PC-3 (cell line): Measurements from ENCODE around the gene CHGA.

ENCODE experiments used
- EZH2 ChIP-seq: fragments of 300-600 bp; sonication (generic); IDR thresholded peaks from one replicate; pipeline ENCODE4 v1.6.1; 2017; ENCODE audit warnings: antibody characterized with exemption, mild to moderate bottlenecking, low read length; ENCODE audit not compliant: unreplicated experiment
- EZH2phosphoT487 ChIP-seq: fragments of 300-600 bp; sonication (generic); IDR thresholded peaks from 2 replicates; pipeline ENCODE4 v1.6.1; 2018; ENCODE audit warnings: mild to moderate bottlenecking, antibody characterized with exemption, low read length, borderline replicate concordance
- TF ChIP-seq, protein P1 (sequence below): fragments of 300-600 bp; sonication (generic); conservative IDR thresholded peaks from 2 replicates; pipeline ENCODE4 v1.5.1; 2017; ENCODE audit warnings: antibody characterized with exemption, low read depth, mild to moderate bottlenecking, low read length

DNA sequence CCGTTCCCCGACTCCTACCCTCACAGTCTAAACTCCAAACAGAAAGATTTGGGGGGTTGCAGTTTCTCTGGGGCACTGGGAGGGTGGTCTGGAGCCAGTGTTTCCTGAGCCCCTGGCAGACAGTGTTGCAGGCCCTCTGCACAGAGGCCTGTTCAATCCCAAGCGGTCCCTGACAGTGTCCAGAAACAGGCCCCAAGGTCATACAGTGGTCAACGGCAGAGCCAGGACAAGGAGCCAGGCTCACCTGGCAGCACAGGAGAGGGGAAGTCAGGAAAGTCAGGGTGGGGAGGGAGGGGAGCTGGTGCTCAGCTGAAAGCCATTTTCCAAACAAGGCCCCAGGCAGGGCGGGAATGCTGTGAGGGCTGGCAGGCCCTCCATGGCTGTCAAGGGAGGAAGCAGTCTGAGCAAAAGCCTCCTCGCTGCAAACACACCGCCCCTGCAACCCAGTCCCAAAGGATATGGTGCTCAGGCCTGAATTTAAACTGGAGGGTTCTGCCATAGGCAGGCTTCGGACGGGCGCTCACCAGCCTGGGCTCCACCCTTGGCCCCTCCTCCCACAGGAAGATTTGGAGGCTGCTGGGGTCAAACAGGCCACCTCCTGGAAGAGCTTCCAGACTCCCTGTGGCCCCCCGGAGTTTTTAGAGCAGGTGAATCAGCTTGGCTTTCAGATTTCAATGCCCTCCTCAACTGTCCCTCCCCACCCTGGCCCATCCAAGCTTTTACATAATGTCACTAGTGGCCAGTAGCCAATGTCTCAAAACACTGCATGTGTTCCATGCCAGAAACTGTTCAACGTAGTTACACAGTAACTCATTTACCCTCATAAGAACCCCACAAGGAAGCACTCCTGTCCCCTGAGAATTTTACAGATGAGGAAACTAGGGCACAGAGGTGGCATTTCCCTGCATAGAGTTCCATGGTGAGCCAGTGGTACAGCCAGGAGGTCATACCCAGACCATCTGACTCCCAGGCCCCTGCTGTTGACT is 41.5 kb downstream of the CHGA start:
- TF ChIP-seq, protein P1, sequence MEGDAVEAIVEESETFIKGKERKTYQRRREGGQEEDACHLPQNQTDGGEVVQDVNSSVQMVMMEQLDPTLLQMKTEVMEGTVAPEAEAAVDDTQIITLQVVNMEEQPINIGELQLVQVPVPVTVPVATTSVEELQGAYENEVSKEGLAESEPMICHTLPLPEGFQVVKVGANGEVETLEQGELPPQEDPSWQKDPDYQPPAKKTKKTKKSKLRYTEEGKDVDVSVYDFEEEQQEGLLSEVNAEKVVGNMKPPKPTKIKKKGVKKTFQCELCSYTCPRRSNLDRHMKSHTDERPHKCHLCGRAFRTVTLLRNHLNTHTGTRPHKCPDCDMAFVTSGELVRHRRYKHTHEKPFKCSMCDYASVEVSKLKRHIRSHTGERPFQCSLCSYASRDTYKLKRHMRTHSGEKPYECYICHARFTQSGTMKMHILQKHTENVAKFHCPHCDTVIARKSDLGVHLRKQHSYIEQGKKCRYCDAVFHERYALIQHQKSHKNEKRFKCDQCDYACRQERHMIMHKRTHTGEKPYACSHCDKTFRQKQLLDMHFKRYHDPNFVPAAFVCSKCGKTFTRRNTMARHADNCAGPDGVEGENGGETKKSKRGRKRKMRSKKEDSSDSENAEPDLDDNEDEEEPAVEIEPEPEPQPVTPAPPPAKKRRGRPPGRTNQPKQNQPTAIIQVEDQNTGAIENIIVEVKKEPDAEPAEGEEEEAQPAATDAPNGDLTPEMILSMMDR = no peak
- no peak for TF ChIP-seq EZH2
- no peak for TF ChIP-seq EZH2phosphoT487
